H7 (cell line): ENCODE results near the gene ALOX12. TPM values are rescaled to one million over a fixed set of nuclear protein-coding genes. Genes with fewer than 3 reads are reported as not detected.

Experiments
- DNase-seq: peaks from one replicate; pipeline ENCODE4 v3.0.0; 2012
- H3K27me3 ChIP-seq: 2 replicates; pipeline ENCODE4 v1.6.0; 2011; ENCODE audit warnings: mild to moderate bottlenecking, low read length; ENCODE audit not compliant: control insufficient read depth, insufficient read depth
- H3K36me3 ChIP-seq: replicated peaks from 2 replicates; pipeline ENCODE4 v1.5.1; 2011; ENCODE audit warnings: low read length; ENCODE audit not compliant: control insufficient read depth, insufficient read depth
- H3K4me3 ChIP-seq: 2 replicates; pipeline ENCODE4 v1.5.1; 2011; ENCODE audit warnings: low read depth, mild to moderate bottlenecking, control low read depth, low read length, moderate library complexity; ENCODE audit not compliant: insufficient read depth
- total RNA-seq: library from RNA; depleted of rRNA; stranded (reverse); fragments of >200 nt; shearing (Covaris generic); gene quantifications from 2 replicates; pipeline ENCODE4 v1.2.3, GENCODE V29; 2014

Gene ALOX12
- total RNA-seq, 1 experiment from 2014 or later: 0.35 TPM

DNA sequence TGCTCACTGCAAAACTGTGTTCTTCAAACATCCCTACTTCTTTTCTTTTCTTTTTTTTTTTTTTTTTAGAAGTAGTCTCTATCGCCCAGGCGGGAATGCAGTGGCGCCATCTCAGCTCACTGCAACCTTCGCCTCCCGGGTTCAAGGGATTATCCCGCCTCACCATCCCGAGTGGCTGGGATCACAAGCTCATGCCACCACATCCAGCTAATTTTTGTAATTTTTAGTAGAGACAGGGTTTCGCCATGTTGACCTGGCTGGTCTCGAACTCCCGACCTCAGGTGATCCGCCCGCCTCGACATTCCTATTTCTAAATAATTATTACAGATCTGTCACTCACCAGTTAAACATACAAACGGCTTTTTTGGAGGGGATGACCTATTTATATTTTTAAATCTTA lies 15.6 kb downstream of the ALOX12 start:
- Histone ChIP-seq H3K4me3 (peak overlapping the region; percentile 84), H3K36me3 (no peaks in the 10 kb centered on the region; the same call in 1 of the 2 replicates), H3K27me3 (no peaks in the 10 kb centered on the region)
- DNase-seq: no peak

DNA sequence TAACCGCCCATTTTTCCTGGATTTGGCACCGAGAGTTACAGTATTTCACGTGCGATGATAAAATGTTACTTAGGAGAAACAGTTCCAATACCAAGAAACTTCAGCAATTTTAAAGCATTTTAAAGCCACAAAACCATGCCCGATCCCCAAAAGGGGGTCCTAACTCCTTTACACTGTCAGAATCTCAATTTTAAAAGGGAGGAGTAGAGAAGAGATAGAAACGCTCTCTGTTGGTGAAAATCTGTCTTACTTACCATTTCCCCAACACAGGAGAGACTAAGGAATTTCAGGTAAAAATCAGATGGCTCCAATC lies 16.0 kb downstream of the ALOX12 start:
- Histone ChIP-seq H3K27me3 (no peaks in the 10 kb centered on the region), H3K36me3 (peaks cover 3% of the 10 kb centered on the region), H3K4me3 (peak overlapping the region; percentile 84)
- DNase-seq: no peak

DNA sequence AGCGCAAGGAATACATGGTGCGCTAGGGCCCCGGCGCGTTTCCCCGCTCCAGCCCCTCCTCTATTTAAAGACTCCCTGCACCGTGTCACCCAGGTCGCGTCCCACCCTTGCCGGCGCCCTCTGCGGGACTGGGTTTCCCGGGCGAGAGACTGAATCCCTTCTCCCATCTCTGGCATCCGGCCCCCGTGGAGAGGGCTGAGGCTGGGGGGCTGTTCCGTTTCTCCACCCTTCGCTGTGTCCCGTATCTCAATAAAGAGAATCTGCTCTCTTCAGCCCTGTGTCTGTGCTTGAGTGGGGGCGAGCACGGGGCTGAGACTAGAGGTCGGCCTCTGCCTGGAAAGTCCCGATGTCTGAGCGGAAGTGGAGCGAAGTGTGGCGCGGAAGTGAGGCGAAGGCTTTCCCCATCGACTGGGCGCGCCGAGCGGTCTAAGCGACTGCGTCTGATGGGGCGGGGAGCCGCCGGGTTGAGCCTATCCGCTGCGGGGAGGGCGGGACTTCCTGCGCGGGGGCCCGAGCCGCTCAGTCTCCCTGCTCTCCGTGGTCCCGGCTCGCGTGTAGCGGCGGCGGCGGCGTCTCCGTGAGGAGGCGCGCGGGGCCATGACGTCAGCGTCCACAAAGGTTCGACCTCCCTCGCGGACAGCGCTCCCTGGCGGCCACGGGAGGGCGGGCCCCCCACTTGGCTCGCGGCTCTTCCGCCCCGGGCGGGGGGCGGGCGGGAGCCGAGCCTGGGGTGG lies 18.6 kb downstream of the ALOX12 start:
- DNase-seq: peak; percentile 97
- Histone ChIP-seq H3K27me3 (no peaks in the 10 kb centered on the region), H3K36me3 (peaks cover 3% of the 10 kb centered on the region), H3K4me3 (peak overlapping the region; percentile 84)

DNA sequence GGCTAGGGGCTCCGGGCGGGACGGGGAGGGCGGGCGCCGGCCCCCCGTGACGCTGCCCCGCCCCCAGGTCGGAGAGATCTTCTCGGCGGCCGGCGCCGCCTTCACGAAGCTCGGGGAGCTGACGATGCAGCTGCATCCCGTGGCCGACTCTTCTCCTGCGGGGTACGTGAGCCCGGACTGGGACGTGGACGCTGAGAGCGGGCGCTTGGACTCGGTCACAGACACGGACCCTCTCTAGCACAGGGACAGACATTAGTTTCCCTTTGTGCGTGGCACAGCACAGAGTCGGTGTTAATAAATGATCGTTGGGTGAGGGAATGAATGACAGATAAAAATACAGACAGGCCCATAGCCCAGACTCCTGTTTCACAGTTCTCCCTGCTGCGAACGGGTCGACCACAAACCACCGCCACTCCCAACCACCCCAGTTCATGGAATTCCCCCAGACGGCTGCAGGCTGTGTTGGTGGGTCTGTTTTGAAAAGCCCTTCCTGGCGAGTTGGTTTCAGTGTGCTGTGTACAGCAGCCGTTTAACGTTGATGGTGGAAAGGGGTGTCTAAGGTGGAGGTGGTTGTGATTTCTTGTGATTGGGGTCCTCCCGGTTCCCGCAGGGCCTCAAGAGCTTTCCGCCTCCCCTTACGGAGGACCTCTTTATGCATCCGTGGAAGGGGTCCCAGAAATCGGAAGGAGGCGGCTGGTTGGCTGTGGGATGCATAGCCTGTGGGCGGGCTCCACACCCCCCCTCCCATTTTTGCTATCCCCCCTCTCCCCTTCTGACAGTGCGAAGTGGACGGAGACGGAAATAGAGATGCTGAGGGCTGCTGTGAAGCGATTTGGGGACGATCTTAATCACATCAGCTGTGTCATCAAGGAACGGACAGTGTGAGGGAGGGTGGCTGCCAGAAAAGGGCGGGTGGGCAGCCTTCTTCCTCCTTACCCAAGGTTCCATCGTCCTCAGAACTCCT lies 19.4 kb downstream of the ALOX12 start:
- H3K4me3 ChIP-seq: peak overlapping the region; percentile 84
- peaks cover 3% of the 10 kb centered on the region for H3K36me3 ChIP-seq
- DNase-seq: no peak
- H3K27me3 ChIP-seq: peaks cover under 1% of the 10 kb centered on the region

DNA sequence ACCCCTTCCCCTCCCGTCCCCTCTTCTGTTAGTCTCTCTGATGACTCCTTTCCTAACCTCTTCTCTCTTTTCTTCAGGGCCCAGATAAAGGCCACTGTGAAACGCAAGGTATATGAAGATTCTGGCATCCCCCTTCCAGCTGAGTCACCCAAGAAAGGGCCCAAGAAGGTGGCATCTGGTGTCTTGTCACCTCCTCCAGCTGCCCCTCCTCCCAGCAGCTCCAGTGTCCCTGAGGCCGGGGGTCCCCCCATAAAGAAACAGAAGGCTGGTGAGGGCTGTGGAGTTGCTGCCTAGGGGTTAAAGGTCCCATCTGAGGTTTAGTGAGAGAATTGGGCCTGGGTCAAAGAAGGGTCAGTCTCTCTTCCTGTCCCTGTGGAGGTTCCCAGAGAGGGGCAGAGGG lies 20.6 kb downstream of the ALOX12 start:
- peaks cover 10% of the 10 kb centered on the region for H3K27me3 ChIP-seq
- H3K4me3 ChIP-seq: no peak overlapping the region
- DNase-seq: no peak
- H3K36me3 ChIP-seq: peaks cover 3% of the 10 kb centered on the region

DNA sequence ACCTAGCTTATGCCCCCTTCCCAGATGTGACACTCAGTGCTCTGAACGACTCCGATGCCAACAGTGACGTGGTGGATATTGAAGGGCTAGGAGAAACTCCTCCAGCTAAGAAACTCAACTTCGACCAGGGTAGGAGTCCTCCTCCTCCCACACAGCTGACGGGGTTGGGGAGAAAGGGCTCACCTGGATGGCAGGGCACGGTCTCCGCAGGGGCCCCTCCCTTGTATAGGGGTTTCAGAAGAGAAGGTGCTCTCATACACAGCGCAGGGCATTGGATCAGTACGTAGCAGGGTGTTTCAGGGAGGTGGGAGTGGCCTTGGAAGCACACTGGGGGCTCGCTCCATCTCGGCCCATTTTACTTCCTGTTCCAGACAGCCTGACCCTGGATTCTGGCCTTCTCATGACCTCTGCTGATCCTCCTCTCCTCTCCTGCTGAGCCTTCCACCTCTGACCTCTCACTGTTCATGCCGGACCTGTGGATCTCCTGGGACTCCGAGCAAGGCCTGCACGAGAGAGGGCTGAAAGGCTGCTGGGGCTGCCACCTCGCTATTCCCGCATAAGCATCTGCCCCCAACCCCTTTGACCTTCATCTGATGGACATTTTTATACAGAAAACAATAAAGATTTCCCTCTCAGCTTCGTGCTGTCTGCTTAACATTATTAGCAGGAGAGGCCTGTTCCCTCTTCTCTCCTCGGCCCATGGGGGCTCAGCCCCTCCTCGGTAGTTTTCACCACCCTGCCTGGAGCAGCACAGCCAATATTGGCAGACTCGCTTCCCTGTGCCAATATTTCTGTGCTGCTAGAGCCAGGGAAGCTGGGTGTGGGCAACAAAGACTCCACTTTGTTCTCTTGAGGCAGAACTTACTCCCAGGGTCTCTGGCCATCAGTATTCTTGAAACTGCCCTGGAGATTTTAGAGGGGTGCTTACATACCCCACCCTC lies 21.3 kb downstream of the ALOX12 start:
- Histone ChIP-seq H3K27me3 (peaks cover 16% of the 10 kb centered on the region), H3K36me3 (peaks cover 3% of the 10 kb centered on the region), H3K4me3 (no peak overlapping the region)
- no peak for DNase-seq

DNA sequence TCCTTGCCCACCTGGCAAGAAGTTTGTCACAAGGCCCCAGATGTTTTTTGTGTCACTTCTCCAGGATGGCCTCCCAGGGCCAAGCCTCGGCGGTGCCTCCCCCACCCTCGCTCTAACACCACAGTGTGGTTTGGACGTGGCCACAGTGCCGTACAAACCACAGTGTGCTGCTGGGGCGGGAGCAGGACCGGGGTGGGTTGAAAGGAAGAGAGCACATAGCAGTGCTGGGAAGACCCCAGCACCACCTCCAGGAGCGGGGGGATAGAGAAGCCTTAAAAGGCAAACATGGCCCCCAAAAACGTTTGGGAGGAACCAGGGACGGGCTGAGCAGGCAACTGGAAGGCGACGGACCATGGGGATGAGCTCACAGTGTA lies 22.0 kb downstream of the ALOX12 start:
- Histone ChIP-seq H3K36me3 (peaks cover 3% of the 10 kb centered on the region), H3K4me3 (no peak overlapping the region), H3K27me3 (peaks cover 22% of the 10 kb centered on the region)
- DNase-seq: no peak

DNA sequence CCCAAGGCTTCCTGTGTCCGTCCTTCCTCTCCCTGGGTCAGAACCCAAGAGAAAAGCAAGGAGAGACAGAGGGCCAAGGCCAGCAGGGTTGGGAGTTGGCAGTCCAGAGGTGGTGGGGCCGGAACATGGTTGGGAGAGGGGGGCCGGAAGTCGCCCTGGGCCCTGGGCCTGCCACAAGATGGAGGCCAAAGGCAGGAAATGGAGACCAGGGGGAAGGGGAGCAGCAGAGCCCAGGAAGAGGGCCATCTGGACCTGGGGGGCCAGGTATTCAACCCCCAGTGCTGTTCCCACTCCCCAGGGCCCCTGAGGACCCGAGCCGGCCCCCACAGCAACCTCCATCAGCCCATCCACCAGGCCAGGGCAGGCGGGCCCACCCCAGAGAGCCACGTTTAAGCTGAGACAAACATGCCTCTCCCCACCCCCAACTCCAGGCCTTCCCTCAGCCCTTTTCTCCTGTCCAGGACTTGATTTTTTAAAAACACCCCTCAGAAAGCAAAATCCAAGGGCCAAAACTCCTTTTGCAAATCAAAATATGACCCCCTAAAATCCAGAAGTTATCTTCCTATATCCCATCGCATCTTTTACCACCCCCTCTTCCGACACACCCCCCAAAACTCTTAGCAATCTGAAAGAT lies 22.6 kb downstream of the ALOX12 start:
- DNase-seq: no peak
- peaks cover 3% of the 10 kb centered on the region for H3K36me3 ChIP-seq
- no peak overlapping the region for H3K4me3 ChIP-seq
- H3K27me3 ChIP-seq: peaks cover 29% of the 10 kb centered on the region

DNA sequence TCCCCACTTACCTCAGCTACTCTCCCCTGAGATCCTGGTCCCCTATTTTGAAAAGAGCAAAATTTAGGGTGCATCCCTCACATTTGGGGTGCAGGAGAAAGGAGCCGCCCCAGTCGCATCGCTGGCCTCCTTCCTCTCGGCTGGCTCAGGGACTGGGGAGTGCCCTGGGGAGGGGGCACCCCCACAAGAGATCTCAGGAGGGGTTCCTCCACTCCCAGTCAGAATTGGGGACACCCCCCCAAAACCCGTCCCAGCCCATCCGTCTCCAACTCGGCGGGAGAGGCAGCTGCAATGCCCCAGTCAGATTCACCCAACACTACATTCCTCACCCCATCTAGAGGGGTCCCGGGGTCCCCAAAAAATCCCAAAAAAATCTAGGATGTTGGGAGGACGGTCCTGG lies 23.5 kb downstream of the ALOX12 start:
- H3K36me3 ChIP-seq: peaks cover 3% of the 10 kb centered on the region
- H3K27me3 ChIP-seq: peaks cover 30% of the 10 kb centered on the region
- DNase-seq: peak; percentile 59
- no peak overlapping the region for H3K4me3 ChIP-seq

DNA sequence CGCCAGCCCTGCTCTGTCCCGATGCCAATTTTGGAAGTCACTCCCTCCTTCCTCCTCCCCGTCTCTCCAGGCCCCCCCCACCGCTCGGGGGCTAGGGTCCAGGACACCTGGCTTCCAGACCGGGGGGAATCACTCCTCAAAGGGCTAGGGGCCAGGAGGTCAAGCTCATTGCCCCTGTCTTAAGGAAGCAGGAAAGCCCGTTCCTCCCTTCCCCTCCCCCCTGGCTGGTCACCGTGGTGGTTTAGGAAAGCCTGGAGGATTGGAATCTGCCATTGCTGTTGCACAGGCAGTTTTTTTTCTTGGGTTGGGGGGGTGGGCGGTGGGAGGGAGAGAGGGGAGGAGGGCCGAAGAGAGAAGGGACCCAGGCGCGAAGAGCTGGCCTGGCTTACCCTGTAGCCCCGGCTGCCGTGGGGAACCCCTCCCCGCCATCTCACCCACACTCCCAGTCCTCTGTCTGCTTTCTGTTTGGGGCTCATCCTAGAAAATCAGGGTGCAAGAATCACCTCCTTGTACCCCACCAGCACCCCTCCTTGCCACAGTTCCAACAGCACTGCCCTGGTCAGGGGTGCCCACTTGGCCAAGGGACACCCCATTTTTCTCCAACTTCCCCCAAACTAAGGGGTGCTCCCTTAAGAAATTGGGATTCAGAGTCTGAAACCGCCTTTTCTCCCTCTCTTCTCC lies 24.1 kb downstream of the ALOX12 start:
- DNase-seq: peak; percentile 89
- H3K4me3 ChIP-seq: peak overlapping the region; percentile 28

DNA sequence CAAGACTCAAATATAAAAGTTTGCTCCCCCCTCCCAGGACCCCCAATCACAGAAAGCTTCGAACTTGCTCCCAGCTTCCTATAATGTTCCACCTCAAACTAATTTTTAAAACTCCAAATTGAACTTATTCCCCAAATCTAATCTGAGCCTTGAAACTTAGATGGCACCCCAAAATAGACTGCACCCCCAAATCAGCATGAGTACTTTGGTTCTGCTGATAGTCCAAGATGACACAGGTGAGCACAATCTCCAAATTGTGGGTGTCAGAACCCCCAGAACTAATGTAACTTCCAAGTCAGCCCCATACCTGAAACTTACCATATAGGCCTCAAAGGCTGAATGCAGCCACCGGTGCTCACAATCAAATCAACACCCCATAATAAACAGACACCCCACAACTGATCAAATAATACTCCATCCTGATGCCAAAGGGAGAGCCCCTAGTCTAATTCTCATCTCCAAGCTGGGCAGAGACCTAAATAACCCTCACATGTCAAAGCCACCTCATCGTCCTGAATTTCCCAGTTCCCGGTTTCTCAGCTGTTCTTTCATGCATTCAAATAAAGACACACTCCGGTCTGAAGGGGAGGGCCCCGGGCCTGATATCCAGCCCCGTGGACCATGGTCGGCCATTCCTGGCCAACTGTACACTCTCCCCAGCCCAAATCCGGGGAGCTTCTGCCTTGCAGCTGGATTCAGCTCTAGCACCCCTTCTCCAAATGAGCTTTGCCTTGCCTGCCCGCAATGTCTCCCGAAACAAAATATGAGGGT lies 25.2 kb downstream of the ALOX12 start:
- DNase-seq: peak; percentile 37
- Histone ChIP-seq H3K27me3 (peaks cover 30% of the 10 kb centered on the region), H3K36me3 (peaks cover 3% of the 10 kb centered on the region), H3K4me3 (no peak overlapping the region)

More for the DNA sequence above, 24.1 kb downstream of the ALOX12 start:
- Histone ChIP-seq H3K27me3 (peaks cover 30% of the 10 kb centered on the region), H3K36me3 (peaks cover 3% of the 10 kb centered on the region)

DNA sequence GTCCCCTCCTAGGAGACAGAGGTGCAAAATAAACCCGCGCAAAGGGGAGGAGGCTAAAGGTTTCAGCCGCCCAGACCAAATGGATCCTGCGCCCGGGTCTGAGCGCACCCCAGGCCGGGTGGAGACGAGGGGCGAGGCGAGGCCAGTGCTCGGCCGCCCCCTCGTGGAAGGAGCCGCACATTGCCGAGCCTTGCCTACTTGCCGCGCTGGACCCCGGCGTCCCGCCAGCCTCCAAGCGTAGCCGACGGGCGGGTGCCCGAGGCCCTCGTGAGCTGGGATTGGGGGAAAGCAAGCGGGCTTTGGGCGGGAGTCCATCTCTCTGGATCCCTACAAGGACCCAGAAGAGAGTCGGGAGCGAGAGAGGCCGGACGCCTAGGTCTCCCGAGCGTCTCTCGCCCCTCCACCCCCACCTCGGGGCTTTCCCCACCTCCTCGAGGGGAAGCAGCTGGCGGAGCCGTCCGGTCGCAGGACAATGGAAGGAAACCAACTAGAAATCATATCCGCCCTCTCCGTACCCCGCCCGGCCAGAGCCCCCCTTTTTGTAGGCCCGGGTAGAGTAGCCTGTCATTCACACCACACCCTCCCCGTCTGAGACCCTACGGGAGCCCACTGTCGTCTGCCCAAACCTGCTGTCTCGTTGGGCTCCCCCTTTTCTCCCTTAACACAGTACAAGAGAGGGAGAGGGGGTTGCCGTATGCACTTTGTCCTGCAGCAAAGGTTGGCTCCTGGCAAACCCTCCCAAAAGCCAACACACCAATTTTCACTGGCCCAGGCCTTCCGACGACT lies 26.3 kb downstream of the ALOX12 start:
- Histone ChIP-seq H3K36me3 (no peaks in the 10 kb centered on the region; the same call in none of the 2 replicates), H3K27me3 (peaks cover 30% of the 10 kb centered on the region), H3K4me3 (peak overlapping the region; percentile 74)
- peak; percentile 97 for DNase-seq
